ENCODE measurements around the gene ISLR2.

DNA sequence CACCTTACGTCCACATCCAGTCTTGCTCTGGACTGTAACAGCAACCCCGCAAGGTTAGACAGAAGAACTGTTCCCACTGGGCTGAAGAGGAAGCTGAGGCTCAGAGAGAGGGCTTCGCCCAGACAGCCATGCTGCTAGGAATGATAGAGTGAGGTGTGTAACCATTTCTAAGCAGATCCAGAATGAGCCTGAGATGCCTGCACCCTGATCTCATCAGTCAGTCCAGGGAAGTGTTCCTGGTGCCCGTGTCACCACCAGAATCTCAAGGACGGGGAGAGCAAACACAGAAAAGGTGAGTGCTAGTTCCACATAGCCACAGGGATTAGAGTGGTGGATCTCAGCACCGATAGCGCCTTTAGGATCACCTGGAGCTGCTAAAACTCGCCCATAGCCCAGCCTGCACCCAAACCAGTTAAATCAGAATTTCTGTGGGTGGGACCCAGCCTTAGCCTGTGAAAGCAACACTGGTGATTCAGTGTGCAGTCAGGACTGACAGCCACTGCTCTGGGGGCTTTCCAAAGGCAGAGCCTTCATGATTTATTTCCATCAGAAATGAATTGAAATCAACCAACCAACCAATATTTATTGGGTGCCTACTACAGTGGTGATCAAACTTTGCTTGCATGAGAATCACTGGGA, 55.4 kb downstream of the ISLR2 start:
- TF ChIP-seq, protein P1, sequence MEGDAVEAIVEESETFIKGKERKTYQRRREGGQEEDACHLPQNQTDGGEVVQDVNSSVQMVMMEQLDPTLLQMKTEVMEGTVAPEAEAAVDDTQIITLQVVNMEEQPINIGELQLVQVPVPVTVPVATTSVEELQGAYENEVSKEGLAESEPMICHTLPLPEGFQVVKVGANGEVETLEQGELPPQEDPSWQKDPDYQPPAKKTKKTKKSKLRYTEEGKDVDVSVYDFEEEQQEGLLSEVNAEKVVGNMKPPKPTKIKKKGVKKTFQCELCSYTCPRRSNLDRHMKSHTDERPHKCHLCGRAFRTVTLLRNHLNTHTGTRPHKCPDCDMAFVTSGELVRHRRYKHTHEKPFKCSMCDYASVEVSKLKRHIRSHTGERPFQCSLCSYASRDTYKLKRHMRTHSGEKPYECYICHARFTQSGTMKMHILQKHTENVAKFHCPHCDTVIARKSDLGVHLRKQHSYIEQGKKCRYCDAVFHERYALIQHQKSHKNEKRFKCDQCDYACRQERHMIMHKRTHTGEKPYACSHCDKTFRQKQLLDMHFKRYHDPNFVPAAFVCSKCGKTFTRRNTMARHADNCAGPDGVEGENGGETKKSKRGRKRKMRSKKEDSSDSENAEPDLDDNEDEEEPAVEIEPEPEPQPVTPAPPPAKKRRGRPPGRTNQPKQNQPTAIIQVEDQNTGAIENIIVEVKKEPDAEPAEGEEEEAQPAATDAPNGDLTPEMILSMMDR (optimal IDR thresholded peaks at IDR 0.05 in 1 of 3, IDR thresholded peaks at IDR 0.05 in 1 of 3, conservative IDR thresholded peaks at IDR 0.05 in 1 of 3; ENCODE audit: extremely low read depth in 1 of 3, insufficient read depth in 2 of 3, low read length in 3 of 3), result no peak
- no peak for TF ChIP-seq EZH2 (IDR thresholded peaks at IDR 0.05; ENCODE audit: low read length)
